PC-9 (cell line): Measurements from ENCODE around the gene F7. TPM values are rescaled to one million over a fixed set of nuclear protein-coding genes. Genes with fewer than 3 reads are reported as not detected.

Experiments used
- BruUV-seq: library from RNA; stranded (reverse); fragments of 400-500 nt; replicated peaks from 2 replicates; lab custom pipeline; 2021; lab: Mats Ljungman, UMichigan
- CTCF ChIA-PET: fragments of 300-600 bp; sonication (Branson Sonifier 250); formaldehyde crosslinking; loops from one replicate; lab custom pipeline; 2022; ENCODE audit warnings: antibody characterized with exemption; lab: Charles Lee
- POLR2A ChIA-PET: fragments of 300-600 bp; sonication (Branson Sonifier 250); formaldehyde crosslinking; loops from one replicate; lab custom pipeline; 2022; ENCODE audit warnings: antibody characterized with exemption; ENCODE audit not compliant: unreplicated experiment; lab: Charles Lee
- DNase-seq, 2 experiments: peaks; one replicate each; pipeline versions ENCODE4 v3.0.0 to v3.0.0-alpha.2; 2015 to 2022; ENCODE audit warnings: mixed read lengths in 1 of 2
- H2AFZ ChIP-seq: fragments of 200-600 bp; sonication (generic); 2 replicates; pipeline ENCODE4 v1.8.1; 2017; ENCODE audit warnings: antibody characterized with exemption
- H3F3A ChIP-seq: fragments of 200-600 bp; sonication (generic); 2 replicates; pipeline ENCODE4 v1.8.1; 2017; ENCODE audit warnings: antibody characterized with exemption, mild to moderate bottlenecking, low read depth; ENCODE audit not compliant: insufficient read depth
- H3K27ac ChIP-seq: fragments of 200-600 bp; sonication (generic); 2 replicates; pipeline ENCODE4 v1.6.1; 2016; ENCODE audit warnings: mixed run types
- H3K27me3 ChIP-seq: fragments of 200-600 bp; sonication (generic); 2 replicates; pipeline ENCODE4 v1.6.1; 2016; ENCODE audit warnings: low read depth, mixed run types; ENCODE audit not compliant: insufficient read depth
- H3K36me3 ChIP-seq: fragments of 200-600 bp; sonication (generic); 2 replicates; pipeline ENCODE4 v1.6.1; 2016; ENCODE audit warnings: low read depth, mixed run types
- H3K4me1 ChIP-seq: fragments of 200-600 bp; sonication (generic); replicated peaks from 2 replicates; pipeline ENCODE4 v1.6.1; 2016; ENCODE audit warnings: mixed run types; ENCODE audit not compliant: insufficient read depth
- H3K4me2 ChIP-seq: fragments of 200-600 bp; sonication (generic); 2 replicates; pipeline ENCODE4 v1.6.1; 2017; ENCODE audit warnings: mixed run types
- H3K4me3 ChIP-seq: fragments of 200-600 bp; sonication (generic); 2 replicates; pipeline ENCODE4 v1.6.1; 2016; ENCODE audit warnings: mixed run types
- H3K79me2 ChIP-seq: fragments of 200-600 bp; sonication (generic); 2 replicates; pipeline ENCODE4 v1.6.1; 2017; ENCODE audit warnings: low read depth, mixed run types
- H3K9me2 ChIP-seq: fragments of 200-600 bp; sonication (generic); 2 replicates; pipeline ENCODE4 v1.8.1; 2017; ENCODE audit warnings: mild to moderate bottlenecking; ENCODE audit not compliant: insufficient read depth
- H3K9me3 ChIP-seq: fragments of 200-600 bp; sonication (generic); 2 replicates; pipeline ENCODE4 v1.8.1; 2016; ENCODE audit warnings: low read depth; ENCODE audit not compliant: insufficient read depth
- H4K20me1 ChIP-seq: fragments of 200-600 bp; sonication (generic); 2 replicates; pipeline ENCODE4 v1.8.1; 2017; ENCODE audit not compliant: insufficient read depth
- CTCF ChIP-seq: fragments of 200-600 bp; sonication (generic); conservative IDR thresholded peaks from 2 replicates; pipeline ENCODE4 v1.6.1; 2017; ENCODE audit warnings: mixed run types, antibody characterized with exemption, mild to moderate bottlenecking, moderate library complexity
- EZH2 ChIP-seq: fragments of 200-600 bp; sonication (generic); IDR thresholded peaks from 2 replicates; pipeline ENCODE4 v1.8.0; 2017; ENCODE audit warnings: antibody characterized with exemption, low read depth
- intact Hi-C: fragments of 100-400 bp; cut with micrococcal nuclease; formaldehyde crosslinking; loops from one replicate; pipeline ENCODE4 v1.10.0; 2022; ENCODE audit not compliant: unreplicated experiment
- total RNA-seq: library from RNA; stranded (reverse); gene quantifications from 2 replicates; pipeline ENCODE4 v1.2.3, GENCODE V29; 2021

The F7 gene
- total RNA-seq, 1 experiment from 2014 or later: not detected

- POLR2A ChIA-PET: no interaction called here
- TF ChIP-seq EZH2 (no peak), CTCF (no peak)
Observed at GRCh38 chr13:113158946-113159345, 53.4 kb downstream of the F7 start.

GRCh38 chr13:113159701-113160100, 54.1 kb downstream of the F7 start:
- no peak overlapping the region for H3K4me3 ChIP-seq
- intact Hi-C loops: no loop called here

More at GRCh38 chr13:113158946-113159345, 53.4 kb downstream of the F7 start:
- no peak overlapping the region for H3K27ac ChIP-seq
- no peaks in the 10 kb centered on the region for H4K20me1 ChIP-seq
- H3F3A ChIP-seq: peaks cover 4% of the 10 kb centered on the region; the same call in 1 of the 2 replicates
- H3K9me2 ChIP-seq: no peaks in the 10 kb centered on the region
- intact Hi-C loops: no loop called here
- no peak overlapping the region for H3K4me2 ChIP-seq
- H2AFZ ChIP-seq: no peak overlapping the region
- DNase-seq: no peak
- H3K36me3 ChIP-seq: no peaks in the 10 kb centered on the region
- no peaks in the 10 kb centered on the region for H3K9me3 ChIP-seq
- no peaks in the 10 kb centered on the region for H3K79me2 ChIP-seq
- H3K4me1 ChIP-seq: no peaks in the 10 kb centered on the region
- no peak overlapping the region for H3K4me3 ChIP-seq
- BruUV-seq: no TSS peak
- peaks cover 25% of the 10 kb centered on the region for H3K27me3 ChIP-seq
- CTCF ChIA-PET: no interaction called here

GRCh38 chr13:113160983-113161382, 55.4 kb downstream of the F7 start:
- peaks cover 25% of the 10 kb centered on the region for H3K27me3 ChIP-seq
- no peak for DNase-seq
- POLR2A ChIA-PET: no interaction called here
- intact Hi-C loops: no loop called here
- H3K4me2 ChIP-seq: no peak overlapping the region
- no peaks in the 10 kb centered on the region for H3K9me2 ChIP-seq
- CTCF ChIA-PET: no interaction called here
- H3K79me2 ChIP-seq: no peaks in the 10 kb centered on the region
- H3K27ac ChIP-seq: no peak overlapping the region
- no peaks in the 10 kb centered on the region for H3K36me3 ChIP-seq
- TF ChIP-seq CTCF (no peak), EZH2 (no peak)
- H3K4me1 ChIP-seq: no peaks in the 10 kb centered on the region
- no peaks in the 10 kb centered on the region; the same call in 1 of the 2 replicates for H3F3A ChIP-seq
- no TSS peak for BruUV-seq
- no peaks in the 10 kb centered on the region for H4K20me1 ChIP-seq
- no peak overlapping the region for H3K4me3 ChIP-seq
- no peak overlapping the region for H2AFZ ChIP-seq
- no peaks in the 10 kb centered on the region for H3K9me3 ChIP-seq

More at GRCh38 chr13:113159701-113160100, 54.1 kb downstream of the F7 start:
- H3K36me3 ChIP-seq: no peaks in the 10 kb centered on the region
- H3F3A ChIP-seq: peaks cover 4% of the 10 kb centered on the region; the same call in 1 of the 2 replicates
- no peak overlapping the region for H2AFZ ChIP-seq
- no peak overlapping the region for H3K4me2 ChIP-seq
- BruUV-seq: no TSS peak
- H3K79me2 ChIP-seq: no peaks in the 10 kb centered on the region
- POLR2A ChIA-PET: no interaction called here
- no peaks in the 10 kb centered on the region for H3K9me3 ChIP-seq
- no peak overlapping the region for H3K27ac ChIP-seq
- CTCF ChIA-PET: no interaction called here
- no peak for DNase-seq
- no peaks in the 10 kb centered on the region for H4K20me1 ChIP-seq
- H3K9me2 ChIP-seq: no peaks in the 10 kb centered on the region
- TF ChIP-seq EZH2 (no peak), CTCF (no peak)
- H3K4me1 ChIP-seq: no peaks in the 10 kb centered on the region
- peaks cover 25% of the 10 kb centered on the region for H3K27me3 ChIP-seq
